ENCODE results near the gene SERPINB11.

Gene SERPINB11

GRCh38 chr18:63679820-63680606 lies 22.7 kb upstream of the SERPINB11 start:
- TF ChIP-seq FOXP2 (optimal IDR thresholded peaks at IDR 0.05; ENCODE audit: borderline replicate concordance, extremely low read depth, extremely low read length, insufficient read depth) (no peak), SIN3A (IDR thresholded peaks at IDR 0.05; ENCODE audit: borderline replicate concordance, insufficient read depth, low read length) (no peak), TAF1 (IDR thresholded peaks at IDR 0.05; ENCODE audit: borderline replicate concordance, insufficient read depth, low read length) (no peak), REST (IDR thresholded peaks at IDR 0.05; ENCODE audit: insufficient read depth in 1 of 2, low read depth in 2 of 2, low read length in 2 of 2) (no peak), POLR2AphosphoS5 (IDR thresholded peaks at IDR 0.05; ENCODE audit: low read depth, low read length) (no peak)

- TF ChIP-seq POLR2AphosphoS5 (IDR thresholded peaks at IDR 0.05; ENCODE audit: low read depth, low read length) (no peak), REST (IDR thresholded peaks at IDR 0.05; ENCODE audit: insufficient read depth in 1 of 2, low read depth in 2 of 2, low read length in 2 of 2) (no peak), FOXP2 (optimal IDR thresholded peaks at IDR 0.05; ENCODE audit: borderline replicate concordance, extremely low read depth, extremely low read length, insufficient read depth) (no peak), SIN3A (IDR thresholded peaks at IDR 0.05; ENCODE audit: borderline replicate concordance, insufficient read depth, low read length) (no peak), TAF1 (IDR thresholded peaks at IDR 0.05; ENCODE audit: borderline replicate concordance, insufficient read depth, low read length) (no peak)
Measured at GRCh38 chr18:63681449-63682340, 21.1 kb upstream of the SERPINB11 start.

- no peak for TF ChIP-seq POLR2AphosphoS5 (IDR thresholded peaks at IDR 0.05; ENCODE audit: low read depth, low read length)
- TF ChIP-seq REST (IDR thresholded peaks at IDR 0.05; ENCODE audit: insufficient read depth in 1 of 2, low read depth in 2 of 2, low read length in 2 of 2), result no peak
Measured at GRCh38 chr18:63683152-63683551, 19.6 kb upstream of the SERPINB11 start.

GRCh38 chr18:63683890-63684289 lies 18.9 kb upstream of the SERPINB11 start:
- TF ChIP-seq TAF1 (IDR thresholded peaks at IDR 0.05; ENCODE audit: borderline replicate concordance, insufficient read depth, low read length) (no peak), SIN3A (IDR thresholded peaks at IDR 0.05; ENCODE audit: borderline replicate concordance, insufficient read depth, low read length) (no peak), POLR2AphosphoS5 (IDR thresholded peaks at IDR 0.05; ENCODE audit: low read depth, low read length) (no peak), FOXP2 (optimal IDR thresholded peaks at IDR 0.05; ENCODE audit: borderline replicate concordance, extremely low read depth, extremely low read length, insufficient read depth) (no peak), REST (IDR thresholded peaks at IDR 0.05; ENCODE audit: insufficient read depth in 1 of 2, low read depth in 2 of 2, low read length in 2 of 2) (no peak)
